Endothelial cell of umbilical vein (primary cell): ENCODE data around the gene RPL5. TPM values are rescaled to one million over a fixed set of nuclear protein-coding genes. Genes with fewer than 3 reads are reported as not detected.

Source experiments
- BruUV-seq: library from RNA; stranded (reverse); fragments of 400-500 nt; replicated peaks from 2 replicates; lab custom pipeline; 2021; lab: Mats Ljungman, UMichigan
- CTCF ChIA-PET: fragments of 300-600, 350-600 bp; sonication (Branson Sonifier 250); formaldehyde crosslinking; loops from one replicate; lab custom pipeline; 2021; ENCODE audit warnings: antibody characterized with exemption, inconsistent platforms; lab: Charles Lee
- POLR2A ChIA-PET: fragments of 300-600, 350-600 bp; sonication (Branson Sonifier 250); formaldehyde crosslinking; loops from one replicate; lab custom pipeline; 2021; ENCODE audit warnings: antibody characterized with exemption, inconsistent platforms; lab: Charles Lee
- DNase-seq: peaks from one replicate; pipeline ENCODE4 v3.0.0-alpha.2; 2011; ENCODE audit warnings: low read depth, low spot score
- FAIRE-seq: peaks from 2 replicates; lab custom pipeline; 2011; peaks lifted over from hg19 to GRCh38; lab: Jason Lieb, UNC
- H2AFZ ChIP-seq: 2 replicates; pipeline ENCODE4 v1.6.0; 2012; ENCODE audit warnings: low read depth, low read length, control low read depth, inconsistent platforms
- H3K27ac ChIP-seq: 2 replicates; pipeline ENCODE4 v1.5.1; 2011; ENCODE audit warnings: low read depth, mild to moderate bottlenecking, control low read depth, low read length, moderate library complexity; ENCODE audit not compliant: insufficient read depth
- H3K27me3 ChIP-seq, 2 experiments: 2 replicates each; pipeline versions ENCODE4 v1.6.0 to v1.6.1; 2011; ENCODE audit warnings: low read length in 2 of 2, mixed read lengths in 1 of 2; ENCODE audit not compliant: control insufficient read depth in 2 of 2, insufficient read depth in 2 of 2
- H3K36me3 ChIP-seq, 2 experiments: 2 replicates in 1 of 2; 3 replicates in 1 of 2; pipeline ENCODE4 v1.5.1; 2011; ENCODE audit warnings: low read length in 2 of 2, mild to moderate bottlenecking in 1 of 2, moderate library complexity in 1 of 2; ENCODE audit not compliant: control insufficient read depth in 2 of 2, insufficient read depth in 2 of 2; ENCODE audit errors: extremely low read depth in 1 of 2
- H3K4me1 ChIP-seq: 3 replicates; pipeline ENCODE4 v1.5.1; 2011; ENCODE audit warnings: mild to moderate bottlenecking, low read length; ENCODE audit not compliant: control insufficient read depth, insufficient read depth; ENCODE audit errors: extremely low read depth
- H3K4me2 ChIP-seq: 2 replicates; pipeline ENCODE4 v1.6.1; 2011; ENCODE audit warnings: low read length, control low read depth, mixed read lengths; ENCODE audit not compliant: insufficient read depth
- H3K4me3 ChIP-seq, 3 experiments: fragments of 200-600 bp in 1 of 3; sonication (generic), shearing (Covaris generic) in 1 of 3; replicated peaks in 1 of 3; 2 replicates each; pipeline ENCODE4 v1.5.1; 2011 to 2016; ENCODE audit warnings: control low read depth in 3 of 3, low read length in 3 of 3, mild to moderate bottlenecking in 2 of 3, inconsistent platforms in 1 of 3, low read depth in 1 of 3, moderate library complexity in 1 of 3; ENCODE audit not compliant: insufficient read depth in 1 of 3
- H3K79me2 ChIP-seq: 2 replicates; pipeline ENCODE4 v1.6.0; 2012; ENCODE audit warnings: low read length, inconsistent platforms; ENCODE audit not compliant: control insufficient read depth, insufficient read depth
- H3K9ac ChIP-seq: replicated peaks from 2 replicates; pipeline ENCODE3; 2011; ENCODE audit warnings: low read length, control low read depth; ENCODE audit not compliant: insufficient read depth; ENCODE audit errors: extremely low read depth
- H3K9me1 ChIP-seq: replicated peaks from 3 replicates; pipeline ENCODE4 v1.6.0; 2011; ENCODE audit warnings: mild to moderate bottlenecking, low read length; ENCODE audit not compliant: control insufficient read depth, insufficient read depth; ENCODE audit errors: extremely low read depth
- H3K9me3 ChIP-seq: replicated peaks from 2 replicates; pipeline ENCODE4 v1.5.1; 2012; ENCODE audit warnings: low read length, inconsistent platforms; ENCODE audit not compliant: control insufficient read depth, insufficient read depth
- H4K20me1 ChIP-seq: replicated peaks from 2 replicates; pipeline ENCODE3; 2011; ENCODE audit warnings: mild to moderate bottlenecking, low read length; ENCODE audit not compliant: control insufficient read depth, insufficient read depth; ENCODE audit errors: extremely low read depth
- EZH2 ChIP-seq: IDR thresholded peaks from 2 replicates; pipeline ENCODE4 v1.6.1; 2012; ENCODE audit warnings: borderline replicate concordance, low read depth, mild to moderate bottlenecking, moderate library complexity, low read length, inconsistent platforms; ENCODE audit not compliant: severe bottlenecking
- FOS ChIP-seq: IDR thresholded peaks from 2 replicates; pipeline ENCODE4 v1.6.1; 2011; ENCODE audit warnings: mild to moderate bottlenecking, low read length, moderate library complexity, borderline replicate concordance; ENCODE audit not compliant: insufficient read depth
- MAX ChIP-seq: IDR thresholded peaks from 2 replicates; pipeline ENCODE4 v1.6.1; 2011; ENCODE audit not compliant: insufficient read depth, insufficient read length
- POLR2AphosphoS5 ChIP-seq: IDR thresholded peaks from 2 replicates; pipeline ENCODE4 v1.6.1; 2012; ENCODE audit warnings: low read depth, mild to moderate bottlenecking, control low read depth, low read length, moderate library complexity; ENCODE audit not compliant: insufficient read depth
- dilution Hi-C: fragments of 300-500 bp; cut with MboI; formaldehyde crosslinking; loops from one replicate; pipeline ENCODE4 v1.15.0; 2019; ENCODE audit warnings: low sequenced_read_pairs; ENCODE audit not compliant: extremely low pct_ligation_motif_present
- intact Hi-C: fragments of 100-400 bp; cut with micrococcal nuclease; formaldehyde crosslinking; loops from one replicate; pipeline ENCODE4 v1.10.0; 2022
- polyA plus RNA-seq, 4 experiments: library from polyadenylated mRNA; depleted of rRNA in 3 of 4; stranded (reverse) in 3 of 4; unstranded in 1 of 4; fragments of >200 nt; gene quantifications; 2 replicates each; pipeline versions ENCODE4 v1.2.1 to v1.2.3, GENCODE V29; 2011 to 2012; ENCODE audit warnings: missing spikeins in 1 of 4
- total RNA-seq: library from RNA; stranded (reverse); gene quantifications from 2 replicates; pipeline ENCODE4 v1.2.3, GENCODE V29; 2021
- TF ChIP-seq, protein P1 (sequence below), 2 donors: IDR thresholded peaks; 1 replicate in 1 of 2; 2 replicates in 1 of 2; pipeline ENCODE4 v1.5.1; 2011; ENCODE audit warnings: low read length in 2 of 2, mild to moderate bottlenecking in 2 of 2, moderate library complexity in 2 of 2, control low read depth in 1 of 2, inconsistent platforms in 1 of 2, low read depth in 1 of 2; ENCODE audit not compliant: insufficient read depth in 1 of 2; ENCODE audit errors: extremely low read depth in 1 of 2

The RPL5 gene
- total and polyA plus RNA-seq, 2 donors (not counting 3 experiments of a cell fraction or from before 2014, with no cell fraction given): 1,109 to 1,237 TPM

DNA sequence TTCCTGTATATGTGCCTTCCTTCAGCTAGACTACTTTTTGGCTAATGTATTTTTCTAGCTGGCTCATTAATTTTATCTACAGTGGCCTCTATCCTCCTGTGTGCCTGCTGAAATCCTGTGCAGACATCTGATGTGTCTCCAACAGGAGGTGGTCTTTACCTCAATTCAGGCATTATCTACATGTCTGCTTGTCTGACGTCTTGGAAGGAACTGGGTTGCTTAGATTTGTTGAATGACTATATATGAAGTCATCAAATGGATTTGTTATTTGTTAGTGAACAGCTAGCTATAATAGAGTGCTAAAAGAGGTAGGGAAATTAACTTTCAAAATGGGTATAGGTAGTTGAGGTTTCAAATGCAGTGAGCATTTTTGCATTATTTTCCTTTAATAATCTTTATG is 6.7 kb downstream of the RPL5 start:
- no TSS peak for BruUV-seq
- H3K9me3 ChIP-seq: no peaks in the 10 kb centered on the region
- FAIRE-seq (no peak), DNase-seq (no peak)
- H3K27ac ChIP-seq: no peak overlapping the region
- peaks cover 18% of the 10 kb centered on the region for H3K4me1 ChIP-seq
- ChIA-PET CTCF (interaction anchor here (1.8 kb wide), 1 partner anchor 20 kb away, joined by 5 read pairs; no protein-coding TSS in a partner anchor), POLR2A (no interaction called here)
- no peak overlapping the region for H3K9ac ChIP-seq
- H4K20me1 ChIP-seq: peaks cover 15% of the 10 kb centered on the region
- no peak overlapping the region for H3K4me3 ChIP-seq
- H3K36me3 ChIP-seq: peaks cover 19 to 70% of the 10 kb centered on the region in 2 experiments
- H3K4me2 ChIP-seq: no peak overlapping the region
- intact Hi-C loops: no loop called here
- dilution Hi-C loops: no loop called here
- H3K27me3 ChIP-seq: no peaks in the 10 kb centered on the region
- H3K79me2 ChIP-seq: peaks cover 72% of the 10 kb centered on the region
- no peaks in the 10 kb centered on the region for H3K9me1 ChIP-seq
- no peak overlapping the region for H2AFZ ChIP-seq
- no peak for TF ChIP-seq MAX

DNA sequence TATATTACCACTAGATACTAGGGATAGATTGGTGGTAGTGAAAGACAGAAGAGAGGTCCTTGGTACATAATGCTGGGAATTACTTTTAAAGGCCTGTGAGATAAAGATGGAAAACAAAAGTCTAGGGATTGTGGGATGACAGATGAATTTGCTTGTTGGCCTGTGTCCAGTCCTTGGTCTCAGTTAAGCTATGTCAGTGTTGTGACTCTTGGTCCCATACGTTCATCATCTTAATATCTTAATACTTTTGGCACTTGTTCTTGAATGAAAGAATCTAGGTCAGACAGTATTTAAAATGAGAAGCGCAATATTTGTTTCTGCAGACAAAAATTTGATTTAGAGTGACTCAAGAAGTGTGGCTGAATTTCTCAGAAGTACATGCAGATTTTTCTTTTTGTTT is 7.6 kb downstream of the RPL5 start:
- TF ChIP-seq, protein P1, sequence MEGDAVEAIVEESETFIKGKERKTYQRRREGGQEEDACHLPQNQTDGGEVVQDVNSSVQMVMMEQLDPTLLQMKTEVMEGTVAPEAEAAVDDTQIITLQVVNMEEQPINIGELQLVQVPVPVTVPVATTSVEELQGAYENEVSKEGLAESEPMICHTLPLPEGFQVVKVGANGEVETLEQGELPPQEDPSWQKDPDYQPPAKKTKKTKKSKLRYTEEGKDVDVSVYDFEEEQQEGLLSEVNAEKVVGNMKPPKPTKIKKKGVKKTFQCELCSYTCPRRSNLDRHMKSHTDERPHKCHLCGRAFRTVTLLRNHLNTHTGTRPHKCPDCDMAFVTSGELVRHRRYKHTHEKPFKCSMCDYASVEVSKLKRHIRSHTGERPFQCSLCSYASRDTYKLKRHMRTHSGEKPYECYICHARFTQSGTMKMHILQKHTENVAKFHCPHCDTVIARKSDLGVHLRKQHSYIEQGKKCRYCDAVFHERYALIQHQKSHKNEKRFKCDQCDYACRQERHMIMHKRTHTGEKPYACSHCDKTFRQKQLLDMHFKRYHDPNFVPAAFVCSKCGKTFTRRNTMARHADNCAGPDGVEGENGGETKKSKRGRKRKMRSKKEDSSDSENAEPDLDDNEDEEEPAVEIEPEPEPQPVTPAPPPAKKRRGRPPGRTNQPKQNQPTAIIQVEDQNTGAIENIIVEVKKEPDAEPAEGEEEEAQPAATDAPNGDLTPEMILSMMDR (IDR thresholded peaks at IDR 0.05; ENCODE audit: extremely low read depth in 1 of 2, insufficient read depth in 1 of 2, low read depth in 1 of 2, low read length in 2 of 2): no peak
- TF ChIP-seq EZH2 (no peak), POLR2AphosphoS5 (no peak), MAX (no peak), FOS (no peak)
- POLR2A ChIA-PET: interaction anchor here (1.6 kb wide), 1 partner anchor 8 kb away, joined by 6 read pairs; no protein-coding TSS in a partner anchor
- FAIRE-seq: no peak
- no peak overlapping the region for H2AFZ ChIP-seq
- no peaks in the 10 kb centered on the region for H3K9me1 ChIP-seq
- peaks cover 20 to 62% of the 10 kb centered on the region in 2 experiments for H3K36me3 ChIP-seq
- CTCF ChIA-PET: interaction anchor here (1.4 to 1.8 kb wide), 2 partner anchors 8 to 21 kb away, joined by 3 to 5 read pairs; no protein-coding TSS in a partner anchor
- no TSS peak for BruUV-seq
- H4K20me1 ChIP-seq: peaks cover 14% of the 10 kb centered on the region
- dilution Hi-C loops (no loop called here), intact Hi-C loops (no loop called here)
- DNase-seq: no peak
- no peaks in the 10 kb centered on the region for H3K27me3 ChIP-seq
- H3K4me1 ChIP-seq: peaks cover 9% of the 10 kb centered on the region
- no peak overlapping the region for H3K4me3 ChIP-seq
- peaks cover 62% of the 10 kb centered on the region for H3K79me2 ChIP-seq
- H3K9me3 ChIP-seq: no peaks in the 10 kb centered on the region
- no peak overlapping the region for H3K4me2 ChIP-seq
- no peak overlapping the region for H3K9ac ChIP-seq
- no peak overlapping the region for H3K27ac ChIP-seq
